LNCAP (cell line): ENCODE measurements around the gene RNF125.

Experiments used
- TF ChIP-seq, protein P1 (sequence below): fragments of 450-650 bp; IDR thresholded peaks from 2 replicates; pipeline ENCODE4 v1.5.1; 2017; ENCODE audit warnings: mild to moderate bottlenecking

The RNF125 gene

DNA sequence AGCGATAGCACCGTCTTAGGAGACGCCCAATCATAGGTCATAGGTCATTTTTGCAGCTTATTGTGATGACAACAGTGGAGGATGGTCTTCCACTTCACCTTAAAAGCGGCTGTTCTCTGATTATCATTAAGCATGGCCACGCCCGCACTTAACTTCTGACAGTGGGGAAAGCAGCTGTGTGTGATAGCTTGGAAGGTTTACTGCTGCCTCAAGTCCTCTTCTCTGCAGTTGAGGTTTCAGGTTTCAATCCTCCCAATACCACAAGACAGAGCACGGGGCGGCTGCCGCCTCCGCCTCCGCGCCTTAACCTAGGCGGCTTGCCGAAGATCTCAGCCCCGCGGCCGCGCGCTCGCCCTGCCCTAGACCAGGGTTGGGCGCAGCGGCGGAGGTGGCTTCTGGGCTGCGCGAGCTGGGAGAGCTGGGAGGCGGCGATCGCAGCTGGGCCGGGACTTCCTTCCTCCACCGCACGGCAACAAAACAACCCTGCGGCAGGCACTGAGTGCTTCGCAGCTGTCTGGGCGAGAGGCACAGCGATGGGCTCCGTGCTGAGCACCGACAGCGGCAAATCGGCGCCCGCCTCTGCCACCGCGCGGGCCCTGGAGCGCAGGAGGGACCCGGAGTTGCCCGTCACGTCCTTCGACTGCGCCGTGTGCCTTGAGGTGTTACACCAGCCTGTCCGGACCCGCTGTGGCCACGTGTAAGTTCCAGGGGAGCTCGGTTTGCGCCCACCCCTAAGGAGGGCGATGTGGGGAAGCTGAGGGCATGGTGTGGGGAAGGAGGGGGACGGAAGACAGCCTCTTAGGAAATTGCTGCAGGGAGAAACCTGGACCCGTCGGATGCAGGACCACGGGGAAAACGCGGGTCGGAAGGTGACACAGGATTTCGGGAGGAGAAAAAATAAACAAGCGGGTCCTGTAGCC is at the start of gene RNF125:
RNF125 (plus strand) TSS at position 495 of the 920 bp plus-strand sequence; CDS start at position 534, 39 bp downstream.
- TF ChIP-seq, protein P1, sequence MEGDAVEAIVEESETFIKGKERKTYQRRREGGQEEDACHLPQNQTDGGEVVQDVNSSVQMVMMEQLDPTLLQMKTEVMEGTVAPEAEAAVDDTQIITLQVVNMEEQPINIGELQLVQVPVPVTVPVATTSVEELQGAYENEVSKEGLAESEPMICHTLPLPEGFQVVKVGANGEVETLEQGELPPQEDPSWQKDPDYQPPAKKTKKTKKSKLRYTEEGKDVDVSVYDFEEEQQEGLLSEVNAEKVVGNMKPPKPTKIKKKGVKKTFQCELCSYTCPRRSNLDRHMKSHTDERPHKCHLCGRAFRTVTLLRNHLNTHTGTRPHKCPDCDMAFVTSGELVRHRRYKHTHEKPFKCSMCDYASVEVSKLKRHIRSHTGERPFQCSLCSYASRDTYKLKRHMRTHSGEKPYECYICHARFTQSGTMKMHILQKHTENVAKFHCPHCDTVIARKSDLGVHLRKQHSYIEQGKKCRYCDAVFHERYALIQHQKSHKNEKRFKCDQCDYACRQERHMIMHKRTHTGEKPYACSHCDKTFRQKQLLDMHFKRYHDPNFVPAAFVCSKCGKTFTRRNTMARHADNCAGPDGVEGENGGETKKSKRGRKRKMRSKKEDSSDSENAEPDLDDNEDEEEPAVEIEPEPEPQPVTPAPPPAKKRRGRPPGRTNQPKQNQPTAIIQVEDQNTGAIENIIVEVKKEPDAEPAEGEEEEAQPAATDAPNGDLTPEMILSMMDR: no peak

DNA sequence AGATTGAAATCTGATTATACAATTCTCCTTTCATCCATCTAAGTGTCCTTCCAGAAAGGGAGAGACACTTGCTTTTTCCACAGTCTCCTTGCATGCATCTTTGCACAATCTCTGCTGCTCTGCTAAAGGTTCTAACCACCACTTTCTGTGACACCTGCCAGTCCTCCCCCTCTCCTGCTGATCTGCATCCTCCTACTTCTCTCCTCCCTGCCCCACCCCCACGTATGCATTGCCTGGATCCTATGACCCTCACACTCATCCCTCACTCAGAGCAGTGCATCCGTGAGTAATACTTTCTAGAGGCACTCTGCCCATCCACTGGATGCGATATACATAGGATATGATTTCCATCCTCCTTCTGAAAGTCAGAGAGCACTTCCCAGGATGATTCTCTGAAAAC is 48.0 kb upstream of the RNF125 start:
- TF ChIP-seq, protein P1: no peak

DNA sequence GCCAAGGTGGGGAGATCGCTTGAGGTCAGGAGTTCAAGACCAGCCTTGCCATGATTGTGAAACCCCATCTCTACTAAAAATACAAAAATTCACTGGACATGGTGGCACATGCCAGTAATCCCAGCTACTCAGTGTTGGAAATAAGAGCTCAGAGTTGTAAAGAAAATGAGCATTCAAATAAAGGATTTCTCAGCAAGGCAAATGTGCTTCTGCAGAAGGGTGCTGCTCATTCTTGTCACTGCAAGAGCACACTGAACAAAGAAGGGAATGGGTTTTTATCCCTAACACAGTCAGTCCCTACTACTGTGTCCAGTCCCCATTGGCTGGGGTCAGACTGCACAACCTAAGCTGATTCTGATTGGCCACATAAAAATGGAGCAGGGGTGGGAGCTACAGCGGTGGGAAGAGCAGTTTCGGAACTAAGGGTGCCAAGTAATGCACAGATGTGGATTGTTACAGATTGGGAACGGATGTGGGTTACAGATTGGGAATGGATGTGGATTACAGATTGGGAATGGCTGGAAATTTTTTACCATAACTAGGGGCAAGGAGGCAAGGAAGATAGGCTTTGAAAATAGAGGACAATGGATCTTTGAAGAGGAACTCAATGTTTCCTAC is 44.6 kb upstream of the RNF125 start:
- TF ChIP-seq, protein P1: no peak

DNA sequence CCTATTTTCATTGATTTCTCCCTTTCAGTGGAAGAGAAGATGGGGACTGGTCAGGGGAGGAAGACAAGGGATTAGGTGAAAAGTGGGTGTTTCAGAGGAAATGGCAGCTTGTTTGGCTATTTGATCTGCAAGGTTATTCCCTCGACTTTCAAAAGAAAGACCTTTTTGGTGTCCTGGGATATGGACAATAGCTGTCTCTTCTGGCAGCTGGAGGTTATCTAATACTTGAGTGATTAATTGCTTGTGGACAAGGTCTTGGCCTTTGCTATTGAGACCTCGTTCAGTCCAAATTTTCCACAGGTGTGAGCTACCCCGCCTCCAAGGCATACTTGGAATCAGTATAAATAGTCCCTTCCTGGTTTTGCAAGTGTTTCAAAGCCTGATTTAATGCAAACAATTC is 42.4 kb upstream of the RNF125 start:
- TF ChIP-seq, protein P1: no peak

DNA sequence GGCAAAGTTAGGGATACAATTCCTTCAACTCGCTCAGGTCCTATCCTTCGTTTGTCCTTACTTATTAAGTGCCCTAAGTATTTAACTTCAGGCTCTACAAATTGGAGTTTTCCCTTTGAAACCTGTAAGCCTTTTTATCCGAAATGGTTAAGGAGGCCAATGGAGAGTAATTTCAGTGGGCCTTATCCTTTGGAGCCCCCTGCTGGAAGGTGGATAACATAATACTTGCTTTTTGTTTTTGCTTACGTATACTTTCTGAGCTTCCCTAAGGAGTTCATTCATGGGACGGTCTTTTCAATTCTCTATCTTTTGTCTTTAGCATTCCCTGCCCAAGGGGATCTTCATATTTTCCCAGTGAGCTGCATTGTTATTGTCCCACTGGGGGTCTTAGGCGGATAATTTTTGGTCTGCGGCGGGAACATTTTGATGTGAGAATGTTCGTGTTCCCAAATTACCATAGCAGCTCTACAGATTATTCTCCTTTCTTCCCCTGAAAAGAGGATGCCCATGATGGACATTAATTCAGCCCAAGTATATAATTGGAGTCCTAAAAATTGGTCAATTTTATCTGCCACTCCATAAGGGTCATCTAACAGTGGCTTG is 41.3 kb upstream of the RNF125 start:
- TF ChIP-seq, protein P1: peak; percentile 69

DNA sequence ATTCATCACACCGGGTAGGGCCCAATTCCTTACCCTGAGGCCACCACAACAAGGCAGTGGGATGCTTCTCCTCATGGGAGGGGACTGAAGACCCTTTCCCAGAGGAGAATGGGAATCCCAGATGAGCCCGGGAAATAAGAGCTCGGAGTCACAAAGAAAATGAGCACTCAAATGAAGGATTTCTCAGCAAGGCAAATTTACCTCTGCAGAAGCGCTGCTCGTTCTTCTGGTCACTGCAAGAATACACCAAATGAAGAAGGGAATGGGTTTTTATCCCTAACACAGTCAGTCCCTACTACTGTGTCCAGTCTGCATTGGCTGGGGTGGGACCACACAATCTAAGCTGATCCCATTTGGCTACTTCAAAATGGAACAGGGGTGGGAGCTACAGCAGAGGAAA is 40.0 kb upstream of the RNF125 start:
- TF ChIP-seq, protein P1: no peak

DNA sequence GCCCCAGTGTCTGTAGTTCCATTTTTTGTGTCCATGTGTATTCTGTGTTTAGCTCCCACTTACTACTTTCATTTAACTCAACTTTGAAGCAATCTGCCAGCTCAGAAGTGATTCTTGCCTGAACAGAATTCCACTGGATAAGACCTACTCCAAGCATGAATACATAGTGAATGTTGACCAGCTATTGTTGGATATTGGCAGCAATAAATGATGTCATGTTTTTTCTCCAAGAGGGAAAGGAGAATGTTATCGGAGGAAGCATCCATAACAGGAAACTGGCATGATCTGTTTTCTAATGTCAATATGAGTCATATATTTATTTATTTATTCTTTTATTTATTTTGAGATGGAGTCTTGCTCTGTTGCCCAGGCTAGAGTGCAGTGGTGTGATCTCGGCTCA is 38.9 kb upstream of the RNF125 start:
- TF ChIP-seq, protein P1: no peak
